GM12878 (cell line): Measurements from ENCODE around the gene RADIL. TPM values are rescaled to one million over a fixed set of nuclear protein-coding genes. Genes with fewer than 3 reads are reported as not detected.

ENCODE experiments used
- ATAC-seq: fragments of 200-7000 bp; cut with Tn5 transposase; 3 replicates; pipeline ENCODE4 v1.9.1; 2020; ENCODE audit warnings: mild to moderate bottlenecking, moderate library complexity
- BruUV-seq: library from RNA; stranded (reverse); fragments of 400-500 nt; replicated peaks from 2 replicates; lab custom pipeline; 2021; lab: Mats Ljungman, UMichigan
- CTCF ChIA-PET: fragments of 300-600 bp; sonication (Branson Sonifier 250); formaldehyde crosslinking; extraction: SDS; loops from one replicate; lab custom pipeline; 2021; ENCODE audit warnings: inconsistent platforms; lab: Yijun Ruan, JAX
- POLR2A ChIA-PET: fragments of 350-600 bp; formaldehyde crosslinking; extraction: SDS; loops from one replicate; lab custom pipeline; 2021; ENCODE audit warnings: inconsistent platforms; lab: Charles Lee
- RAD21 ChIA-PET: fragments of 300-600 bp; sonication (Branson Sonifier 250); formaldehyde crosslinking; loops from one replicate; lab custom pipeline; 2023; ENCODE audit warnings: antibody characterized with exemption; ENCODE audit not compliant: unreplicated experiment; lab: Charles Lee
- SMC1A ChIA-PET: fragments of 300-600 bp; sonication (Branson Sonifier 250); formaldehyde crosslinking; loops from one replicate; lab custom pipeline; 2023; ENCODE audit not compliant: unreplicated experiment, uncharacterized antibody; lab: Charles Lee
- DNase-seq: peaks from one replicate; pipeline ENCODE4 v3.0.0-alpha.2; 2011; ENCODE audit warnings: low read depth, low spot score
- FAIRE-seq: peaks from 3 replicates; lab custom pipeline; 2011; peaks lifted over from hg19 to GRCh38; lab: Jason Lieb, UNC
- H2AFZ ChIP-seq: 2 replicates; pipeline ENCODE4 v1.6.0; 2011; ENCODE audit warnings: low read depth, low read length, control low read depth; ENCODE audit not compliant: control insufficient read depth
- H3K27ac ChIP-seq: 2 replicates; pipeline ENCODE4 v1.5.1; 2011; ENCODE audit warnings: control low read depth; ENCODE audit not compliant: control insufficient read depth, insufficient read depth
- H3K27me3 ChIP-seq, 2 experiments: replicated peaks in 1 of 2; 2 replicates each; pipeline versions ENCODE4 v1.6.0 to v1.6.1; 2011; ENCODE audit warnings: low read length in 1 of 2; ENCODE audit not compliant: control insufficient read depth in 2 of 2, insufficient read depth in 2 of 2
- H3K36me3 ChIP-seq, 2 experiments: 2 replicates each; pipeline ENCODE4 v1.5.1; 2011; ENCODE audit warnings: low read length in 1 of 2; ENCODE audit not compliant: control insufficient read depth in 2 of 2, insufficient read depth in 2 of 2
- H3K4me1 ChIP-seq: 2 replicates; pipeline ENCODE4 v1.6.1; 2011; ENCODE audit warnings: mild to moderate bottlenecking, low read length, moderate library complexity, mixed read lengths; ENCODE audit not compliant: control insufficient read depth, insufficient read depth
- H3K4me2 ChIP-seq: 2 replicates; pipeline ENCODE4 v1.6.0; 2011; ENCODE audit warnings: control low read depth; ENCODE audit not compliant: control insufficient read depth, insufficient read depth
- H3K4me3 ChIP-seq: fragments of 200-600 bp; sonication (generic); 2 replicates; pipeline ENCODE4 v1.5.1; 2016
- H3K79me2 ChIP-seq: 2 replicates; pipeline ENCODE4 v1.6.0; 2011; ENCODE audit warnings: low read length; ENCODE audit not compliant: control insufficient read depth, insufficient read depth
- H3K9ac ChIP-seq: 2 replicates; pipeline ENCODE4 v1.8.0; 2011; ENCODE audit warnings: low read length, control low read depth, mixed read lengths; ENCODE audit not compliant: control insufficient read depth, insufficient read depth
- H3K9me3 ChIP-seq: replicated peaks from 3 replicates; pipeline ENCODE4 v1.5.1; 2011; ENCODE audit warnings: mild to moderate bottlenecking, low read length; ENCODE audit not compliant: control insufficient read depth, insufficient read depth
- H4K20me1 ChIP-seq: 2 replicates; pipeline ENCODE4 v1.6.0; 2011; ENCODE audit not compliant: control insufficient read depth, insufficient read depth
- E2F8 ChIP-seq: fragments of 450-650 bp; IDR thresholded peaks from 2 replicates; pipeline ENCODE4 v1.6.1; 2018; ENCODE audit warnings: mild to moderate bottlenecking, low read depth, moderate library complexity; ENCODE audit not compliant: partially characterized antibody
- ETV6 ChIP-seq, 2 experiments: fragments of 450-650 bp in 1 of 2; IDR thresholded peaks in 1 of 2; conservative IDR thresholded peaks in 1 of 2; 2 replicates each; pipeline ENCODE4 v1.6.1; 2014; ENCODE audit warnings: antibody characterized with exemption in 1 of 2, borderline replicate concordance in 1 of 2, low read depth in 1 of 2, mild to moderate bottlenecking in 1 of 2, moderate library complexity in 1 of 2
- FOXK2 ChIP-seq: fragments of 450-650 bp; IDR thresholded peaks from 2 replicates; pipeline ENCODE4 v1.6.1; 2017; ENCODE audit warnings: mild to moderate bottlenecking, moderate library complexity
- HCFC1 ChIP-seq: fragments of 150-350 bp; IDR thresholded peaks from 2 replicates; pipeline ENCODE4 v1.6.1; 2014; ENCODE audit warnings: low read length
- IKZF1 ChIP-seq: fragments of 450-650 bp; conservative IDR thresholded peaks from 2 replicates; pipeline ENCODE4 v1.6.1; 2017; ENCODE audit warnings: antibody characterized with exemption, mild to moderate bottlenecking
- NBN ChIP-seq: fragments of 450-650 bp; IDR thresholded peaks from 2 replicates; pipeline ENCODE4 v1.6.1; 2016
- PBX3 ChIP-seq: IDR thresholded peaks from 2 replicates; pipeline ENCODE4 v1.6.1; 2011; ENCODE audit warnings: mild to moderate bottlenecking, low read depth, low read length, moderate library complexity; ENCODE audit not compliant: insufficient replicate concordance
- RAD21 ChIP-seq: IDR thresholded peaks from 2 replicates; pipeline ENCODE4 v1.6.1; 2011; ENCODE audit warnings: mild to moderate bottlenecking, low read depth, low read length, moderate library complexity; ENCODE audit not compliant: insufficient read depth
- REST ChIP-seq: IDR thresholded peaks from 2 replicates; pipeline ENCODE4 v1.6.1; 2012; ENCODE audit warnings: mild to moderate bottlenecking, low read depth, low read length
- SMC3 ChIP-seq: IDR thresholded peaks from 2 replicates; pipeline ENCODE4 v1.6.1; 2011; ENCODE audit warnings: low read length, improper control_type of control experiment, borderline replicate concordance
- STAT3 ChIP-seq: IDR thresholded peaks from 2 replicates; pipeline ENCODE4 v1.6.1; 2011; ENCODE audit warnings: low read depth, low read length, improper control_type of control experiment
- SUZ12 ChIP-seq: fragments of 200-600 bp; sonication (generic); IDR thresholded peaks from one replicate; pipeline ENCODE4 v1.6.1; 2018; ENCODE audit warnings: antibody characterized with exemption, mild to moderate bottlenecking; ENCODE audit not compliant: unreplicated experiment
- WGBS: methylation state at CpG from one replicate; pipeline ENCODE4 v1.1.6; 2016; ENCODE audit warnings: low lambda C conversion rate; ENCODE audit not compliant: insufficient replicate concordance, insufficient coverage; ENCODE audit errors: missing lambda C conversion rate; 5-methylcytosine and 5-hydroxymethylcytosine counted together
- in situ Hi-C: fragments of 300-500 bp; cut with MboI; formaldehyde crosslinking; loops from 9 replicates; pipeline ENCODE4 v1.14.3; 2018; ENCODE audit warnings: mixed read lengths
- intact Hi-C: fragments of 100-400 bp; cut with micrococcal nuclease; formaldehyde crosslinking; loops from one replicate; pipeline ENCODE4 v1.14.2; 2022; ENCODE audit not compliant: unreplicated experiment
- polyA plus RNA-seq, 11 experiments: library from polyadenylated mRNA; depleted of rRNA in 4 of 11; unstranded in 6 of 11; stranded (reverse) in 5 of 11; fragments of >200 nt; fragmentation: Nextera tagmentation in 4 of 11; fragmentation: Illumina TruSeq in 1 of 11; extraction: Ambion mirVana in 4 of 11; extraction: Trizol in 1 of 11; gene quantifications; 1 replicate in 1 of 11; 2 replicates in 10 of 11; pipeline versions ENCODE4 v1.2.1 to v1.2.3, GENCODE V29; 2011 to 2016; ENCODE audit warnings: inconsistent platforms in 2 of 11, missing spikeins in 2 of 11, low read depth in 1 of 11
- total RNA-seq, 4 experiments: library from RNA; depleted of rRNA in 3 of 4; stranded (reverse); fragments of >200 nt in 3 of 4; fragmentation: Illumina TruSeq in 1 of 4; extraction: Trizol in 1 of 4; gene quantifications; 2 replicates each; pipeline versions ENCODE4 v1.2.1 to v1.2.3, GENCODE V29; 2013 to 2021
- TF ChIP-seq, protein P1 (sequence below), 3 experiments: IDR thresholded peaks in 2 of 3; conservative IDR thresholded peaks in 1 of 3; 2 replicates each; pipeline ENCODE4 v1.5.1; 2011; ENCODE audit warnings: low read depth in 3 of 3, low read length in 3 of 3, mild to moderate bottlenecking in 3 of 3, control low read depth in 2 of 3, moderate library complexity in 2 of 3, inconsistent platforms in 1 of 3, mixed read lengths in 1 of 3; ENCODE audit not compliant: control insufficient read depth in 2 of 3, insufficient read depth in 1 of 3; ENCODE audit errors: extremely low read depth in 1 of 3

Gene RADIL
- total and polyA plus RNA-seq, 10 of the 15 experiments (the other 5 are each of a cell fraction or from before 2014, with no cell fraction given), result 0.05 to 0.06 TPM; not detected in 8

DNA sequence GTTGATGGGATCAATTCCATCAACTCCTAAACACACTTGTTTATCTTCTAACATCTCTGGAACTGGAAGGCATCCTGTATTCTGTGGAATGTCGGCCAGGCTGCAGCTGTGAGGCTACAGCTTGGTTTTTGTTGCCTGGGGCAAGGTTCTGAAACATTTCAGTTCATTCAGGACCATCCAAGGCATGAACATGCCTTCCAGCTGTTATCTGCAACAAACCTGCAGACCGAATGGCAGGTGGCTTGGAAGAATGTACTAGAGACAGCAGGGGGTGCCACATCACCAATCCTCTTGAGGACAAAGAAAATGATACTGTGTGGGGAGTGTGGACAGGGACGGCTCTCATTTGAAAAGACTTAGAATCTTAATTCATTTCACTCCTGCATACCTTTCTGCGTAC is 34.1 kb downstream of the RADIL start:
- H3K9ac ChIP-seq, result no peak overlapping the region
- TF ChIP-seq SUZ12 (no peak), IKZF1 (no peak), HCFC1 (no peak), ETV6 (conservative IDR thresholded peaks at IDR 0.05 in 1 of 2, IDR thresholded peaks at IDR 0.05 in 1 of 2; ENCODE audit: borderline replicate concordance in 1 of 2, low read depth in 1 of 2) (no peak), PBX3 (no peak), STAT3 (no peak), NBN (no peak), FOXK2 (no peak), RAD21 (peak; percentile 42), SMC3 (peak; percentile 23; the same call in 1 of the 2 replicates), REST (no peak), E2F8 (no peak)
- TF ChIP-seq, protein P1, sequence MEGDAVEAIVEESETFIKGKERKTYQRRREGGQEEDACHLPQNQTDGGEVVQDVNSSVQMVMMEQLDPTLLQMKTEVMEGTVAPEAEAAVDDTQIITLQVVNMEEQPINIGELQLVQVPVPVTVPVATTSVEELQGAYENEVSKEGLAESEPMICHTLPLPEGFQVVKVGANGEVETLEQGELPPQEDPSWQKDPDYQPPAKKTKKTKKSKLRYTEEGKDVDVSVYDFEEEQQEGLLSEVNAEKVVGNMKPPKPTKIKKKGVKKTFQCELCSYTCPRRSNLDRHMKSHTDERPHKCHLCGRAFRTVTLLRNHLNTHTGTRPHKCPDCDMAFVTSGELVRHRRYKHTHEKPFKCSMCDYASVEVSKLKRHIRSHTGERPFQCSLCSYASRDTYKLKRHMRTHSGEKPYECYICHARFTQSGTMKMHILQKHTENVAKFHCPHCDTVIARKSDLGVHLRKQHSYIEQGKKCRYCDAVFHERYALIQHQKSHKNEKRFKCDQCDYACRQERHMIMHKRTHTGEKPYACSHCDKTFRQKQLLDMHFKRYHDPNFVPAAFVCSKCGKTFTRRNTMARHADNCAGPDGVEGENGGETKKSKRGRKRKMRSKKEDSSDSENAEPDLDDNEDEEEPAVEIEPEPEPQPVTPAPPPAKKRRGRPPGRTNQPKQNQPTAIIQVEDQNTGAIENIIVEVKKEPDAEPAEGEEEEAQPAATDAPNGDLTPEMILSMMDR (IDR thresholded peaks at IDR 0.05 in 2 of 3, conservative IDR thresholded peaks at IDR 0.05 in 1 of 3; ENCODE audit: control insufficient read depth in 2 of 3, extremely low read depth in 1 of 3, insufficient read depth in 1 of 3, low read depth in 3 of 3, low read length in 3 of 3), result peak; percentile 33 to 48 (median 33); a peak in 4 of 6 replicates
- TF ChIP-seq, all 136 proteins: peak for 3
- SMC1A ChIA-PET, result interaction anchor here (0.6 to 1.4 kb wide), 2 partner anchors 69 to 236 kb away, joined by 3 to 6 read pairs; no protein-coding TSS in a partner anchor
- Histone ChIP-seq H3K27ac (no peak overlapping the region), H3K9me3 (no peaks in the 10 kb centered on the region; the same call in 2 of the 3 replicates), H3K36me3 (no peaks in the 10 kb centered on the region), H3K4me1 (no peaks in the 10 kb centered on the region), H3K79me2 (no peaks in the 10 kb centered on the region), H2AFZ (no peak overlapping the region), H3K4me2 (no peak overlapping the region), H4K20me1 (no peaks in the 10 kb centered on the region), H3K4me3 (no peak overlapping the region), H3K27me3 (no peaks in the 10 kb centered on the region; a peak in 1 of 4 replicates)
- RAD21 ChIA-PET, result no interaction called here
- no TSS peak for BruUV-seq
- POLR2A ChIA-PET, result no interaction called here
- in situ Hi-C loops, result no loop called here
- FAIRE-seq, result peak; percentile 68
- CTCF ChIA-PET, result interaction anchor here (0.9 to 1.8 kb wide), 4 partner anchors 236 to 283 kb away, joined by 3 to 7 read pairs (median 4); no protein-coding TSS in a partner anchor
- intact Hi-C loops, result loop anchor here (5.0 kb wide), 1 partner anchor 238 kb away; no protein-coding TSS in a partner anchor
- peak; percentile 69 for ATAC-seq
- no peak for DNase-seq
- 26% methylated on average over 4 of the region's 4 CpGs for WGBS
